Activated T-cell treated with anti-CD3 and anti-CD28 coated beads, Interleukin-2, amount 50 U/mL, for 4 hours (primary cell): ENCODE results near the gene ARRDC4. TPM values are rescaled to one million over a fixed set of nuclear protein-coding genes. Genes with fewer than 3 reads are reported as not detected.

ENCODE experiments used
- ATAC-seq, 2 donors: fragments of 200-7000 bp; cut with Tn5 transposase; one replicate each; pipeline ENCODE4 v1.10.0; 2021
- DNase-seq: peaks from one replicate; pipeline ENCODE4 v3.0.0-alpha.2; 2020
- H3K27me3 Mint-ChIP-seq: one replicate; pipeline ENCODE4 v1.8.0; 2021; ENCODE audit warnings: low read depth, mixed read lengths
- H3K36me3 Mint-ChIP-seq: one replicate; pipeline ENCODE4 v1.8.0; 2022; ENCODE audit warnings: mixed read lengths; ENCODE audit not compliant: insufficient read depth
- H3K4me1 Mint-ChIP-seq: one replicate; pipeline ENCODE4 v1.8.0; 2021; ENCODE audit warnings: low read depth, mixed read lengths
- H3K4me3 Mint-ChIP-seq: one replicate; pipeline ENCODE4 v1.8.0; 2021; ENCODE audit warnings: mild to moderate bottlenecking, moderate library complexity, mixed read lengths
- H3K9me3 Mint-ChIP-seq: one replicate; pipeline ENCODE4 v1.8.0; 2021; ENCODE audit warnings: mixed read lengths
- total RNA-seq, 3 donors: library from RNA; stranded (reverse); gene quantifications; one replicate each; pipeline ENCODE4 v1.2.1, GENCODE V29; 2021

ARRDC4 gene
- total RNA-seq, 3 donors from 2014 or later = 2.2 to 3.5 (median 3.3) TPM

- no peak for ATAC-seq
- H3K4me1 Mint-ChIP-seq = peaks cover 7% of the 10 kb centered on the region
- DNase-seq = no peak
- H3K27me3 Mint-ChIP-seq = peaks cover 6% of the 10 kb centered on the region
- no peaks in the 10 kb centered on the region for H3K36me3 Mint-ChIP-seq
- no peak overlapping the region for H3K4me3 Mint-ChIP-seq
- H3K9me3 Mint-ChIP-seq = no peaks in the 10 kb centered on the region
Measured at GRCh38 chr15:97955035-97955434, 5.5 kb upstream of the ARRDC4 start.

- Mint-ChIP-seq H3K27me3 (peaks cover 4% of the 10 kb centered on the region), H3K36me3 (no peaks in the 10 kb centered on the region), H3K4me3 (no peak overlapping the region), H3K4me1 (peaks cover 8% of the 10 kb centered on the region), H3K9me3 (no peaks in the 10 kb centered on the region)
- ATAC-seq (no peak), DNase-seq (no peak)
Measured at GRCh38 chr15:97955529-97955928, 5.0 kb upstream of the ARRDC4 start.

GRCh38 chr15:97959724-97960363 lies 659 bp upstream of the ARRDC4 start:
- peak overlapping the region; percentile 74 for H3K4me3 Mint-ChIP-seq
- peaks cover 13% of the 10 kb centered on the region for H3K4me1 Mint-ChIP-seq
- peaks cover 4% of the 10 kb centered on the region for H3K27me3 Mint-ChIP-seq
- no peaks in the 10 kb centered on the region for H3K36me3 Mint-ChIP-seq
- DNase-seq = no peak
- no peaks in the 10 kb centered on the region for H3K9me3 Mint-ChIP-seq
- ATAC-seq = no peak

GRCh38 chr15:97961067-97961954 lies 808 bp downstream of the ARRDC4 start:
- peaks cover 4% of the 10 kb centered on the region for H3K27me3 Mint-ChIP-seq
- H3K4me3 Mint-ChIP-seq = peak overlapping the region; percentile 80
- H3K9me3 Mint-ChIP-seq = no peaks in the 10 kb centered on the region
- ATAC-seq (peak; percentile 1 to 5), DNase-seq (peak; percentile 4)
- H3K36me3 Mint-ChIP-seq = peaks cover 2% of the 10 kb centered on the region
- peaks cover 13% of the 10 kb centered on the region for H3K4me1 Mint-ChIP-seq

GRCh38 chr15:97962263-97962662 lies 1.8 kb downstream of the ARRDC4 start:
- no peak for DNase-seq
- no peak for ATAC-seq
- H3K36me3 Mint-ChIP-seq = peaks cover 3% of the 10 kb centered on the region
- peaks cover 4% of the 10 kb centered on the region for H3K27me3 Mint-ChIP-seq
- peaks cover 13% of the 10 kb centered on the region for H3K4me1 Mint-ChIP-seq
- no peaks in the 10 kb centered on the region for H3K9me3 Mint-ChIP-seq
- H3K4me3 Mint-ChIP-seq = peak overlapping the region; percentile 80

- Mint-ChIP-seq H3K9me3 (no peaks in the 10 kb centered on the region), H3K36me3 (peaks cover 4% of the 10 kb centered on the region), H3K4me3 (no peak overlapping the region), H3K27me3 (peaks cover 4% of the 10 kb centered on the region), H3K4me1 (peaks cover 13% of the 10 kb centered on the region)
- ATAC-seq (no peak), DNase-seq (no peak)
Measured at GRCh38 chr15:97963779-97964178, 3.3 kb downstream of the ARRDC4 start.

- Mint-ChIP-seq H3K4me3 (no peak overlapping the region), H3K27me3 (no peaks in the 10 kb centered on the region), H3K36me3 (peaks cover 11% of the 10 kb centered on the region), H3K9me3 (no peaks in the 10 kb centered on the region), H3K4me1 (peaks cover 6% of the 10 kb centered on the region)
- ATAC-seq (no peak), DNase-seq (no peak)
Measured at GRCh38 chr15:97966246-97966645, 5.7 kb downstream of the ARRDC4 start.

- no peak for ATAC-seq
- Mint-ChIP-seq H3K4me3 (no peak overlapping the region), H3K36me3 (peaks cover 15% of the 10 kb centered on the region), H3K27me3 (no peaks in the 10 kb centered on the region), H3K4me1 (peaks cover 3% of the 10 kb centered on the region), H3K9me3 (no peaks in the 10 kb centered on the region)
- no peak for DNase-seq
Measured at GRCh38 chr15:97966924-97967620, 6.6 kb downstream of the ARRDC4 start.

- no peak overlapping the region for H3K4me3 Mint-ChIP-seq
- no peak for ATAC-seq
Measured at GRCh38 chr15:97967881-97968280, 7.4 kb downstream of the ARRDC4 start.

GRCh38 chr15:97968380-97968779 lies 7.9 kb downstream of the ARRDC4 start:
- H3K27me3 Mint-ChIP-seq = no peaks in the 10 kb centered on the region
- H3K9me3 Mint-ChIP-seq = no peaks in the 10 kb centered on the region
- H3K4me1 Mint-ChIP-seq = peaks cover 2% of the 10 kb centered on the region
- no peak overlapping the region for H3K4me3 Mint-ChIP-seq
- ATAC-seq (no peak), DNase-seq (no peak)
- peaks cover 16% of the 10 kb centered on the region for H3K36me3 Mint-ChIP-seq

More at GRCh38 chr15:97967881-97968280, 7.4 kb downstream of the ARRDC4 start:
- Mint-ChIP-seq H3K27me3 (no peaks in the 10 kb centered on the region), H3K36me3 (peaks cover 16% of the 10 kb centered on the region), H3K9me3 (no peaks in the 10 kb centered on the region), H3K4me1 (peaks cover 3% of the 10 kb centered on the region)
- no peak for DNase-seq

GRCh38 chr15:97972366-97972765 lies 11.9 kb downstream of the ARRDC4 start:
- Mint-ChIP-seq H3K36me3 (peaks cover 13% of the 10 kb centered on the region), H3K27me3 (no peaks in the 10 kb centered on the region), H3K4me1 (no peaks in the 10 kb centered on the region), H3K9me3 (no peaks in the 10 kb centered on the region), H3K4me3 (no peak overlapping the region)
- ATAC-seq = no peak
- no peak for DNase-seq

- Mint-ChIP-seq H3K4me3 (no peak overlapping the region), H3K4me1 (peaks cover 4% of the 10 kb centered on the region), H3K36me3 (peaks cover 6% of the 10 kb centered on the region), H3K27me3 (no peaks in the 10 kb centered on the region), H3K9me3 (no peaks in the 10 kb centered on the region)
- DNase-seq (no peak), ATAC-seq (no peak)
Measured at GRCh38 chr15:97976129-97976528, 15.6 kb downstream of the ARRDC4 start.

- no peak for ATAC-seq
Measured at GRCh38 chr15:97976766-97977503, 16.4 kb downstream of the ARRDC4 start.

GRCh38 chr15:97977734-97978133 lies 17.2 kb downstream of the ARRDC4 start:
- peaks cover 5% of the 10 kb centered on the region for H3K4me1 Mint-ChIP-seq
- no peak for DNase-seq
- H3K4me3 Mint-ChIP-seq = no peak overlapping the region
- no peaks in the 10 kb centered on the region for H3K9me3 Mint-ChIP-seq
- no peaks in the 10 kb centered on the region for H3K27me3 Mint-ChIP-seq
- no peak for ATAC-seq
- no peaks in the 10 kb centered on the region for H3K36me3 Mint-ChIP-seq

More at GRCh38 chr15:97976766-97977503, 16.4 kb downstream of the ARRDC4 start:
- Mint-ChIP-seq H3K27me3 (no peaks in the 10 kb centered on the region), H3K9me3 (no peaks in the 10 kb centered on the region), H3K4me3 (no peak overlapping the region), H3K4me1 (peaks cover 5% of the 10 kb centered on the region), H3K36me3 (peaks cover 2% of the 10 kb centered on the region)
- DNase-seq = no peak
